ENCODE results near the gene ADAM12. TPM values are rescaled to one million over a fixed set of nuclear protein-coding genes. Genes with fewer than 3 reads are reported as not detected.
"Not testable (repeated sequence)": the region's sequence is repeated elsewhere in the genome, so short reads cannot be mapped to it uniquely, and the experiment has no call there.

The ADAM12 gene
- total RNA-seq, 2 experiments from 2014 or later = 0.60 to 1.6 TPM

DNA sequence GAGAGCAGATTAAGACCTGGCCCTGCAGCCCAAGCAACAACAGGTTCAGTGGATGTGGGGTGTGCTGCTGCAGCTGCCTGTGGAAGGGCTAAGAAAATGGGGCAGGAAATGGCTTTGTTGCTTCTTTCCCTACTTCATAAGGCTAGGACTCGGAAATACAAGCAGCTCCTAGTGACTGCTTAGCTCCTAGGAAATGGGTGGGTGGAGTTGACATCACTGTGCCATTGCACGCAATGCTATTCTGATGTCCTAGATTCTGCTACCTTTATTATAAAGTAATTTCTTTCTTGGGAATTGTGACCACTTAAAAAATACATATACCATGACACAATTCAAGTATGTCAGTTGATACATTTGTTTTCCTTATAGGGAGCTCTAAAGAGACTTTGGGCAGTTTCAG lies 336.1 kb downstream of the ADAM12 start:
- no peaks in the 10 kb centered on the region for H3K4me1 Mint-ChIP-seq (ENCODE audit: low read depth)
- H3K9me3 Mint-ChIP-seq (ENCODE audit: insufficient read depth) = no peaks in the 10 kb centered on the region
- no peaks in the 10 kb centered on the region for H3K36me3 Mint-ChIP-seq (ENCODE audit: low read depth)
- no peak overlapping the region for H3K27ac Mint-ChIP-seq
- no peak for ATAC-seq
- CTCF ChIA-PET = no interaction called here
- no peaks in the 10 kb centered on the region for H3K27me3 Mint-ChIP-seq (ENCODE audit: low read depth)
- no peak for DNase-seq
- H3K4me3 Mint-ChIP-seq = no peak overlapping the region
- POLR2A ChIA-PET = no interaction called here

DNA sequence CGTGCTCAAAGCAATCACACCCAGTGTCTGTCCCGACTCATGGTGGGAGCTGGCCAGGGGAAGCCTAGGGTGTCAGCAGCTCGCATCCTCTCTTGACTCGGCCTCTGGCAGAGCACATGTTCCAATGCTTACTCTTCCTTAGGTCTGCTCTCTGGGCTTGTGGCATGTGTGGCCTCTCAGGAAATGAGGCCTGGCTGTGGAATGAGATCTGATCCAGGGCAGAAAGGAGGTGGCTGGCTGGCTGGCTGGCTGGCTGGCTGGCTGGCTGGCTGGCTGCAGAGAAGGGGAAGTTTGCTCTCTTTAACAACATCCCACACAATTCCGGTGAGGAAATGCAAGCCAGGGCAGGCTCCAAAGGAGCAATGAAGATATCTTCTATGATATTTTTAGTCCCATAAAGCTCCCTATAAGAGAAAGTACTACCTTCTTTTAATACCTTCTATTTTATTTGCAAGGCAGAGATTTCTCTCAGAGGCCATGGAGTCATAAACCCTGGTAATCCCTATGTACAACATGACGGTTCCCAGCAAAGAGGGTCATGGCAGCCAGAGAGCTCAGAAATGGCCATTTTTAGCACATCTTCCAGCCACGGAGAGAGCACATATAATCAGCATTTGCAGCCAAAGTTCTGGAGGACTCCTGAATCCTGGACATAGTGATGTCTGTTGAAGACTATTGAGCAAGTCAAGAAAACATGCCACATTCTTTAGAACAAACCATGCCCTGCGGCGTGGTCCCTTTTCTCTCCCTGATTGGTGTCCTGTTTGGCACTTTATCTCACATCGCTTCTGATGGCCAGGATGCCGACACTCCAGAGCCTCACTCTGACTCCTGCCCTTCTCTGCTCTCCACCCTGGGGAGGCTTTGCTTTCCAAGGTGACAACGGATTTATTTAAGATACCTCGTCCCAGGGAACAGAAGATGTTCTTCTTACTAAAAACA lies 338.2 kb downstream of the ADAM12 start:
- no peak for DNase-seq
- Mint-ChIP-seq H3K4me3 (no peak overlapping the region), H3K9me3 (ENCODE audit: insufficient read depth) (no peaks in the 10 kb centered on the region), H3K27ac (no peak overlapping the region), H3K27me3 (ENCODE audit: low read depth) (no peaks in the 10 kb centered on the region), H3K4me1 (ENCODE audit: low read depth) (no peaks in the 10 kb centered on the region), H3K36me3 (ENCODE audit: low read depth) (no peaks in the 10 kb centered on the region)
- CTCF ChIA-PET = no interaction called here
- POLR2A ChIA-PET = no interaction called here
- no peak for ATAC-seq

DNA sequence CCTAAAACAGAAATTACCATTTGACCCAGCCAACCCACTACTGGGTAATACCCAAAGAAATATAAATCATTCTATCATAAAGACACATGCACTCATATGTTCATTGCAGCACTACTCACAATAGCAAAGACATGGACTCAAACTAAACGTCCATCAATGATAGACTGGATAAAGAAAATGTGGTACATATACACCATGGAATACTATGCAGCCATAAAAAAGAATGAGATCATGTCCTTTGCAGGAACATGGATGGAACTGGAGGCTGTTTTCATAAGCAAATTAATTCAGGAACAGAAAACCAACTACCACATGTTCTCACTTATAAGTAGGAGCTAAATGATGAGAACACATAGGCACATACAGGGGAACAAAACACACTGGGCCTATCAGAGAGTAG lies 340.5 kb downstream of the ADAM12 start:
- H3K27me3 Mint-ChIP-seq (ENCODE audit: low read depth); H3K4me3 Mint-ChIP-seq; H3K9me3 Mint-ChIP-seq (ENCODE audit: insufficient read depth); ATAC-seq; H3K4me1 Mint-ChIP-seq (ENCODE audit: low read depth); CTCF ChIA-PET; H3K36me3 Mint-ChIP-seq (ENCODE audit: low read depth); DNase-seq; H3K27ac Mint-ChIP-seq; POLR2A ChIA-PET: not testable (repeated sequence)

DNA sequence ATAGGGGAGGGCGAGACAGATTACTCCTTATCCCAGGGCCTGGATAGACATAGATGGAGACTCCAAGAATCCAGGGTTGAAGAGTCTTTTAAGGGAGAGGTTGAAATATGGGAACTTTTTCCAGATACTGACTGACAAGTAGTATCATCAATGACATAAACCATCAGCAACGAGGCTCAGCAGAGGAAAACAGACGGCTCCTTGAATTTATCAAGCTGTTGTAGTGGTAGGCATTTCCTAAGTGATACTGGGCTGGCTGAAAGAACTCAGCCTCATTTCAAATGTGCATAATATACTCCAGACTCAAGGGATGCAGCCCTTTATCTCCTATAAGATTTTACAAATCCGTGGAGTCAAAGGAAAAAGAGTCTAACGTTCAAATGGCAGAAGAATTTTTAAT lies 341.4 kb downstream of the ADAM12 start:
- Mint-ChIP-seq H3K27ac (no peak overlapping the region), H3K9me3 (ENCODE audit: insufficient read depth) (no peaks in the 10 kb centered on the region), H3K4me3 (no peak overlapping the region), H3K36me3 (ENCODE audit: low read depth) (no peaks in the 10 kb centered on the region), H3K27me3 (ENCODE audit: low read depth) (no peaks in the 10 kb centered on the region), H3K4me1 (ENCODE audit: low read depth) (peaks cover 5% of the 10 kb centered on the region)
- DNase-seq (no peak), ATAC-seq (no peak)
- POLR2A ChIA-PET = no interaction called here
- CTCF ChIA-PET = no interaction called here

DNA sequence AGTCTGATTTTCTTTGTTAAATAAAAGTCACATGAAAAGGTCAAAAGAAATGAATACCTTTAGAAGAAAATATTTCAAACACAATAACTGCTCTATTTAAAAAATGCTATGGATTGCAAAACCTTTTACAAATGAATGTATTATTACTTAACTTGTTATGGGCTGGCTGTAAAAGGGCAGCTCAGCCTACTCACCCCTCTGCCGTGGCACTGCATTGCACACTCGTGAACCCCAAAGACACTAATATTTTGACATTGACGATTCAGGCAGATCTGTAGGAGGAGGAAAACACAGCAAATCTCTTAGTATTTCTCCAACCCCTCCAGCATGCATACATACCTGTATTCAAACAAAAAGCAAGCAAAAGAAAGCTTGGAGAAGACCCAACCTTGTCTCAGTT lies 342.4 kb downstream of the ADAM12 start:
- H3K4me3 Mint-ChIP-seq = no peak overlapping the region
- H3K9me3 Mint-ChIP-seq (ENCODE audit: insufficient read depth) = no peaks in the 10 kb centered on the region
- CTCF ChIA-PET = no interaction called here
- no peaks in the 10 kb centered on the region for H3K27me3 Mint-ChIP-seq (ENCODE audit: low read depth)
- no peak overlapping the region for H3K27ac Mint-ChIP-seq
- DNase-seq = no peak
- peaks cover 7% of the 10 kb centered on the region for H3K4me1 Mint-ChIP-seq (ENCODE audit: low read depth)
- POLR2A ChIA-PET = no interaction called here
- H3K36me3 Mint-ChIP-seq (ENCODE audit: low read depth) = no peaks in the 10 kb centered on the region
- no peak for ATAC-seq

DNA sequence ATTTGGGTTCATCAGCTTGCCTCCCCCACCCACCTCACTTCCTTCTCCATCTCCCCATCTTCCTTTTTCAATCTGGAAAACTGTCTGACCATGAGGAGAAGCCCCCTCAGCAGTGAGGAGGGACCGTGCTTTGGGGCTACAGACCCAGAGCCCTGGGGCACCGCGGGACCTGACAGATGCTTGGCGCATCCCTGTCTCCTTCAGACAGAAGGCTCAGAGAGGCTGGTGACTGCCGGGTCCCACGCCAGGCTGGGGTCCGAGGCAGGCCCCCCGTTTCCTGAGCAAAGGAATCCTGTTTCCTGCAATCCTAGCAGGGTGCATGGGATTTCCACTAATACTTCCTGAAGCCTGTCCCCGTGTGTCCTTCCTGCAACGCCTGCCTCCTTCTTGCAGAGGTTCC lies 344.9 kb downstream of the ADAM12 start:
- Mint-ChIP-seq H3K27ac (no peak overlapping the region), H3K4me3 (no peak overlapping the region), H3K36me3 (ENCODE audit: low read depth) (no peaks in the 10 kb centered on the region), H3K9me3 (ENCODE audit: insufficient read depth) (no peaks in the 10 kb centered on the region), H3K27me3 (ENCODE audit: low read depth) (no peaks in the 10 kb centered on the region), H3K4me1 (ENCODE audit: low read depth) (peaks cover 7% of the 10 kb centered on the region)
- POLR2A ChIA-PET = no interaction called here
- no peak for DNase-seq
- CTCF ChIA-PET = no interaction called here
- no peak for ATAC-seq

DNA sequence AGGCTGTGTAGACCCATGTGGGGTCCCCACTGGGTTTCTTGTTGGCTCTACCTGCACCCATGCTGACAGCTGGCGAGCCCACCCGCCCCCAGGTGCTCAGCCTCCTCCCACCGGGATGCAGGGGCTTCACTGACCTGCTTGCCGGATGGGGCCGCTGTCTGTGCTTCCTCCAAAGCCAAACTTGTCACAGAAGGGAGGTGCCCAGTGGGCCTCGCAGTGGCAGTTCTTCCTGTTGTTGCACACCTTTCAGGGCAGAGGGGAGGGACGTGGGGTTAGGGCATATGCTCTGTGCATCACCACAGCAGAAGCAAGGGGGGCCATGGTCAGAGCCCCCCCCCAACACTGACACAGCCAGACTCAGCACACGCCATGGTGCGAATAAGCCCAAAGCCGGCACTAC lies 345.4 kb downstream of the ADAM12 start:
- DNase-seq = no peak
- Mint-ChIP-seq H3K27me3 (ENCODE audit: low read depth) (no peaks in the 10 kb centered on the region), H3K4me3 (no peak overlapping the region), H3K4me1 (ENCODE audit: low read depth) (peaks cover 7% of the 10 kb centered on the region), H3K27ac (no peak overlapping the region), H3K9me3 (ENCODE audit: insufficient read depth) (no peaks in the 10 kb centered on the region), H3K36me3 (ENCODE audit: low read depth) (no peaks in the 10 kb centered on the region)
- no peak for ATAC-seq
- CTCF ChIA-PET = no interaction called here
- POLR2A ChIA-PET = no interaction called here

DNA sequence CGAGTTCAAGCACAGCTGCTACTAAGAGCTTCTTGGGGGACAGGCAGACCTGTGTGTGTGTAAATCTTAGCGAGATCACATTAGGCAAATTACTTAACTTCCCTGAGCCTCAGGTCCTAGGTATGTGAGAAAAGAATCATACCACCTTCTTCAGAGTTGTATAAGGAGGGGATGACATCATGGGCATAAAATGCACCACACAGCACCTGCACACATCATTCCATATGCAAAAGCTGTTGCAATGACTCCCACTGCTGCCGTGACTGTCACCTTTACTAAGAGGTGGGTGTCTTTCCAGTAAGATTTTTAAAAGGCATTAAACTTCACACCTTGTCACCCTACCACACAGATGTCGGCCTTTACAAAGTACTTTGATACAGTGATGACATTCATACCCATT lies 345.9 kb downstream of the ADAM12 start:
- Mint-ChIP-seq H3K27ac (no peak overlapping the region), H3K27me3 (ENCODE audit: low read depth) (no peaks in the 10 kb centered on the region)

DNA sequence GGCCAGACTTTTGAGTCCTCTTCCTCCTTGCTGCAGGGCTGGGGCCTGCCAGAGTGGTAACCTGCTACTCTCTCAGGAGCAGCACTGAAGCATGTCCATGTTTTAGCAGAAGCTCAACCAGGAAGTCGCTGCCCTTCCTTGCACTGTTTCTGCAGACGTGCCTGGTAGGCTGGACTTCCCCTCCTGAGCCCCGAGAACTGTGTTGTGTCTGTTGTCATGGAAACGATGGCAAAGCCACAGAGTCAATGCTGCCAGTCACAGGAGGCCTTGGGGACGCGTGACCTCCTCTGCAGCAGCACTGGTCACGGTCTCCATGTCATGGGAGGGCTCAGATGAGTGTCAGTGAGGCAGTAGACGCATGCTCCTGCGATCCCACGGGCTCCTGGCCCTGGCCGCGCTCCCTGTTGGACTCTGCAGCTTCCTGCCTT lies 346.5 kb downstream of the ADAM12 start:
- Mint-ChIP-seq H3K27ac (peak overlapping the region; percentile 22), H3K4me3 (no peak overlapping the region), H3K27me3 (ENCODE audit: low read depth) (no peaks in the 10 kb centered on the region), H3K36me3 (ENCODE audit: low read depth) (no peaks in the 10 kb centered on the region), H3K9me3 (ENCODE audit: insufficient read depth) (no peaks in the 10 kb centered on the region), H3K4me1 (ENCODE audit: low read depth) (peaks cover 7% of the 10 kb centered on the region)
- ChIA-PET POLR2A (no interaction called here), CTCF (no interaction called here)
- peak; percentile 67 for DNase-seq
- ATAC-seq = peak; percentile 96

More for the DNA sequence above, 345.9 kb downstream of the ADAM12 start:
- ATAC-seq (no peak), DNase-seq (no peak)
- CTCF ChIA-PET = no interaction called here
- Mint-ChIP-seq H3K9me3 (ENCODE audit: insufficient read depth) (no peaks in the 10 kb centered on the region), H3K36me3 (ENCODE audit: low read depth) (no peaks in the 10 kb centered on the region), H3K4me3 (no peak overlapping the region), H3K4me1 (ENCODE audit: low read depth) (peaks cover 7% of the 10 kb centered on the region)
- POLR2A ChIA-PET = no interaction called here

DNA sequence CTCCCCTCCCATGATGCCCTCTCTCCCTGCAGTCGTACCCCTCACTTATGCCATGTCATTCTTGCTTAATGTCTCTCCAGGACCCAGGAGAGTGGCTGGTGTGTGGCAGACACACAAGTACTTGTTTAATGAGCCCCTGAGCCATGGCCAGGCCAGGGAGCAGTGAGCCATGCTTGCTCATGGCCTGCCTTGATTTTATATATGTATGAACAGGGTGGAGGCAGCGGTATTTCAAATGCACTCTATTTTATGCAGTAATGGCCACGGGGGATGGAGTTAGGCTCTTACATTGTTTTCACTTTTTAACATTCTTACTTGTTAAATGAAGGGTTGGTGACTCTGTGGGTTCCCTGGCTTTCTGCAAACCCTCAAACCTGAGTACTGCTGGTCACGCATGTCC lies 347.2 kb downstream of the ADAM12 start:
- POLR2A ChIA-PET = no interaction called here
- no peaks in the 10 kb centered on the region for H3K36me3 Mint-ChIP-seq (ENCODE audit: low read depth)
- CTCF ChIA-PET = no interaction called here
- H3K27ac Mint-ChIP-seq = no peak overlapping the region
- H3K4me3 Mint-ChIP-seq = no peak overlapping the region
- peaks cover 7% of the 10 kb centered on the region for H3K4me1 Mint-ChIP-seq (ENCODE audit: low read depth)
- DNase-seq = no peak
- ATAC-seq = no peak
- H3K9me3 Mint-ChIP-seq (ENCODE audit: insufficient read depth) = no peaks in the 10 kb centered on the region
- H3K27me3 Mint-ChIP-seq (ENCODE audit: low read depth) = no peaks in the 10 kb centered on the region

DNA sequence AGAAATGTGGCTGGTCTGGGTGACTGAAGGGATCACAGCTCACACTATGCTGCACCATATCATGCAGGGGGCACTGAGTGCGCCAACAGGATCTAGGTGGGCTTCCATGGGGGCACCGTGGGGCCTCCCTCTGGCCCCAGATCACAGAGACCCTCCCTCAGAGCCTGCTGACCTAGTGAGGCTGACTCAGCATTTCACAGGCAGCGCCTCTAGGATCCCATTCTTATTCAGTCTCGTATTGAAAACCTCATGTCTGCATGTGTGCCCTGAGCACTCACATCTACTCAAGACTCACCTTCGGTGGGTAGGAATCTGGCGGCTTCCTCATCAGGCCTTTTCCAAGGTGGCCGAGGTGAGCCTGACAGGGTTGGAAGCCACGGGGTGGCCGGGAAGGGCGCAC lies 350.3 kb downstream of the ADAM12 start:
- H3K4me1 Mint-ChIP-seq (ENCODE audit: low read depth) = peaks cover 7% of the 10 kb centered on the region
- no peaks in the 10 kb centered on the region for H3K36me3 Mint-ChIP-seq (ENCODE audit: low read depth)
- no peaks in the 10 kb centered on the region for H3K27me3 Mint-ChIP-seq (ENCODE audit: low read depth)
- no peaks in the 10 kb centered on the region for H3K9me3 Mint-ChIP-seq (ENCODE audit: insufficient read depth)
- ChIA-PET POLR2A (no interaction called here), CTCF (no interaction called here)
- no peak overlapping the region for H3K4me3 Mint-ChIP-seq
- no peak for DNase-seq
- no peak overlapping the region for H3K27ac Mint-ChIP-seq
- no peak for ATAC-seq

DNA sequence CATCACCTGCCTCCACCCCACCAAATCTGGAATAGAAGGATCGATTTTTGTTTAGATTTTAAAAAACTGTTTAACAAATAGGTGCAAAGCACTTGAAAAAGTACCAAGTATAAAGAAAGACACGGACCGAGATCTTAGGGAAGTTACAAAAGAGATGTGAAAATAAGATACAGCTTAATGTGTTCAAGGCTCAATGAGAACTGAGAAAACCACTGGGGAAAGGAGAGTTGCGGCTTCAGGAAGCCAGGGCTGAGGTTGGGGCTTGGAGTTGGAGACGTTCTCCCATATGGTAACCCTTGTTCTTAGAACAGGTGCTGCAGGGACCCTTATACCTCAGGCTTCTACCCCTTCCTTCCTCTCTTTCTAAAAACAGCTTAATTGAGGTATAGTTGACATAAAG lies 351.8 kb downstream of the ADAM12 start:
- Mint-ChIP-seq H3K36me3 (ENCODE audit: low read depth) (no peaks in the 10 kb centered on the region), H3K27ac (no peak overlapping the region), H3K9me3 (ENCODE audit: insufficient read depth) (no peaks in the 10 kb centered on the region), H3K4me3 (no peak overlapping the region), H3K4me1 (ENCODE audit: low read depth) (no peaks in the 10 kb centered on the region), H3K27me3 (ENCODE audit: low read depth) (no peaks in the 10 kb centered on the region)
- ATAC-seq = no peak
- ChIA-PET CTCF (no interaction called here), POLR2A (no interaction called here)
- no peak for DNase-seq

DNA sequence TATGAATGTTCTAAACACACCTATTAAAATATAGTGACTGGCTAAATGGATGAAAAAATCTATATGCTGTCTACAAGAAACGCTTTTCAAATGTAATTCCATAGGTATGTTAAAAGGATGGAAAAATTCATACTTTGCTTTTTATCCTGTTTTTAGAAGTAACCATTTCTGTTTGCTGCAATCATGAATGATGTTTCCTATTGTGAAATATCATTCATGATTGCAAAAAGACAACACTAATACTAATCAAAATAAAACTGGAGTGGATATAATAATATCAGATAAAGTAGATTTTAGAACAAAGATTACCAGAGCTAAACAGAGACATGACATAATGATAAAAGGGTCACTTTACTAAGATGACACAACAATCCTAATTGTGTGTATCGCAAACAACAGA lies 353.7 kb downstream of the ADAM12 start:
- Mint-ChIP-seq H3K27ac (no peak overlapping the region), H3K27me3 (ENCODE audit: low read depth) (no peaks in the 10 kb centered on the region), H3K4me1 (ENCODE audit: low read depth) (no peaks in the 10 kb centered on the region), H3K9me3 (ENCODE audit: insufficient read depth) (no peaks in the 10 kb centered on the region), H3K4me3 (no peak overlapping the region), H3K36me3 (ENCODE audit: low read depth) (no peaks in the 10 kb centered on the region)
- ChIA-PET CTCF (no interaction called here), POLR2A (no interaction called here)
- ATAC-seq (no peak), DNase-seq (no peak)

Measured in activated CD8-positive, alpha-beta T cell treated with anti-CD3 and anti-CD28 coated beads, Interleukin-2, amount 10 ng/mL, durations not matched to agents 7 days and 5 days (primary cell).